SK-N-SH (cell line): ENCODE measurements around the gene ATP11A. TPM values are rescaled to one million over a fixed set of nuclear protein-coding genes. Genes with fewer than 3 reads are reported as not detected.

Source experiments
- CTCF ChIA-PET: fragments of 300-600, 350-600 bp; formaldehyde crosslinking; extraction: SDS; loops from one replicate; lab custom pipeline; 2021; lab: Yijun Ruan, JAX
- POLR2A ChIA-PET: fragments of 350-600 bp; sonication (Branson Sonifier 250); formaldehyde crosslinking; extraction: SDS; loops from one replicate; lab custom pipeline; 2020; ENCODE audit warnings: antibody characterized with exemption, inconsistent platforms; lab: Yijun Ruan, JAX
- DNase-seq: peaks from one replicate; pipeline ENCODE4 v3.0.0; 2012
- H2AFZ ChIP-seq: fragments of 200-600 bp; sonication (generic); 2 replicates; pipeline ENCODE4 v1.8.1; 2016; ENCODE audit warnings: antibody characterized with exemption, mild to moderate bottlenecking, low read depth
- H3F3A ChIP-seq: fragments of 200-600 bp; sonication (generic); replicated peaks from 2 replicates; pipeline ENCODE3; 2016; ENCODE audit warnings: antibody characterized with exemption, mild to moderate bottlenecking; ENCODE audit not compliant: insufficient read depth
- H3K27ac ChIP-seq, 2 experiments: fragments of 200-500 bp in 1 of 2; fragments of 200-600 bp in 1 of 2; sonication (Bioruptor generic) in 1 of 2; sonication (generic), shearing (Covaris generic) in 1 of 2; 2 replicates each; pipeline versions ENCODE4 v1.5.1 to v1.6.1; 2014 to 2016; ENCODE audit warnings: low read depth in 2 of 2, inconsistent platforms in 1 of 2, low read length in 1 of 2, mild to moderate bottlenecking in 1 of 2, mixed read lengths in 1 of 2
- H3K27me3 ChIP-seq: fragments of 200-600 bp; sonication (generic), shearing (Covaris generic); 2 replicates; pipeline ENCODE4 v1.6.1; 2016; ENCODE audit warnings: mixed run types; ENCODE audit not compliant: insufficient read depth
- H3K36me3 ChIP-seq, 2 experiments: fragments of 200-500 bp in 1 of 2; fragments of 200-600 bp in 1 of 2; sonication (Bioruptor generic) in 1 of 2; sonication (generic) in 1 of 2; replicated peaks in 1 of 2; 2 replicates each; pipeline versions ENCODE3 to v1.5.1; 2014 to 2016; ENCODE audit warnings: low read length in 1 of 2, mild to moderate bottlenecking in 1 of 2; ENCODE audit not compliant: insufficient read depth in 2 of 2, control insufficient read depth in 1 of 2
- H3K4me1 ChIP-seq, 2 experiments: fragments of 200-500 bp in 1 of 2; fragments of 200-600 bp in 1 of 2; sonication (Bioruptor generic) in 1 of 2; sonication (generic), shearing (Covaris generic) in 1 of 2; 2 replicates each; pipeline versions ENCODE4 v1.5.1 to v1.6.1; 2014 to 2016; ENCODE audit warnings: low read depth in 1 of 2, low read length in 1 of 2, mixed run types in 1 of 2; ENCODE audit not compliant: insufficient read depth in 2 of 2, control insufficient read depth in 1 of 2
- H3K4me2 ChIP-seq: fragments of 200-600 bp; sonication (generic), shearing (Covaris generic); 2 replicates; pipeline ENCODE4 v1.6.1; 2017; ENCODE audit warnings: mixed run types
- H3K4me3 ChIP-seq, 2 experiments: fragments of 200-500 bp in 1 of 2; fragments of 200-600 bp in 1 of 2; sonication (Bioruptor generic) in 1 of 2; sonication (generic), shearing (Covaris generic) in 1 of 2; 2 replicates each; pipeline versions ENCODE4 v1.5.1 to v1.8.1; 2014 to 2016; ENCODE audit warnings: low read depth in 2 of 2, inconsistent platforms in 1 of 2, low read length in 1 of 2, mild to moderate bottlenecking in 1 of 2, mixed read lengths in 1 of 2, moderate library complexity in 1 of 2
- H3K79me2 ChIP-seq: fragments of 200-600 bp; sonication (generic); 2 replicates; pipeline ENCODE4 v1.8.1; 2017; ENCODE audit warnings: mild to moderate bottlenecking; ENCODE audit not compliant: insufficient read depth
- H3K9ac ChIP-seq: fragments of 200-600 bp; sonication (generic); 2 replicates; pipeline ENCODE4 v1.6.1; 2017; ENCODE audit warnings: mixed run types
- H3K9me2 ChIP-seq: fragments of 200-600 bp; sonication (generic); 2 replicates; pipeline ENCODE4 v1.6.1; 2017; ENCODE audit warnings: mixed run types
- H3K9me3 ChIP-seq: fragments of 200-600 bp; sonication (generic); 2 replicates; pipeline ENCODE4 v1.6.1; 2017; ENCODE audit warnings: mixed run types, mild to moderate bottlenecking, moderate library complexity
- H4K20me1 ChIP-seq: fragments of 200-600 bp; sonication (generic); 2 replicates; pipeline ENCODE4 v1.6.1; 2017; ENCODE audit warnings: mild to moderate bottlenecking, mixed run types; ENCODE audit not compliant: insufficient read depth
- CHD2 ChIP-seq: fragments of 150-350 bp; IDR thresholded peaks from 2 replicates; pipeline ENCODE4 v1.6.1; 2018; ENCODE audit warnings: low read length; ENCODE audit not compliant: partially characterized antibody
- ELF1 ChIP-seq: IDR thresholded peaks from 2 replicates; pipeline ENCODE4 v1.4.0; 2012
- EP300 ChIP-seq, 2 experiments: IDR thresholded peaks; 2 replicates each; pipeline versions ENCODE4 v1.4.0 to v1.6.1; 2012; ENCODE audit warnings: borderline replicate concordance in 1 of 2, low read depth in 1 of 2, low read length in 1 of 2
- EZH2phosphoT487 ChIP-seq: fragments of 200-600 bp; sonication (generic); IDR thresholded peaks from 2 replicates; pipeline ENCODE4 v1.6.1; 2017; ENCODE audit warnings: low read depth, mixed run types, mild to moderate bottlenecking, antibody characterized with exemption, moderate library complexity, borderline replicate concordance
- FOXM1 ChIP-seq: IDR thresholded peaks from 2 replicates; pipeline ENCODE4 v1.4.0; 2012; ENCODE audit warnings: low read depth, mild to moderate bottlenecking
- GABPA ChIP-seq: IDR thresholded peaks from 2 replicates; pipeline ENCODE4 v1.4.0; 2012; ENCODE audit warnings: low read depth, mild to moderate bottlenecking
- GATA2 ChIP-seq: sonication (generic); formaldehyde crosslinking; IDR thresholded peaks from 2 replicates; pipeline ENCODE4 v1.5.0; 2020; ENCODE audit warnings: mild to moderate bottlenecking, missing genetic modification reagents
- JUND ChIP-seq: IDR thresholded peaks from 2 replicates; pipeline ENCODE4 v1.4.0; 2012
- MAX ChIP-seq: IDR thresholded peaks from 2 replicates; pipeline ENCODE4 v1.4.0; 2012; ENCODE audit warnings: low read depth
- MXI1 ChIP-seq: IDR thresholded peaks from 2 replicates; pipeline ENCODE4 v1.6.1; 2012; ENCODE audit warnings: mild to moderate bottlenecking, low read depth, low read length, improper control_type of control experiment
- NFIC ChIP-seq: IDR thresholded peaks from 2 replicates; pipeline ENCODE4 v1.4.0; 2012; ENCODE audit warnings: borderline replicate concordance
- NRF1 ChIP-seq: IDR thresholded peaks from 2 replicates; pipeline ENCODE4 v1.6.1; 2012; ENCODE audit warnings: low read depth, mild to moderate bottlenecking, low read length
- RAD21 ChIP-seq: IDR thresholded peaks from 2 replicates; pipeline ENCODE4 v1.6.1; 2012; ENCODE audit warnings: mild to moderate bottlenecking, low read length
- RCOR1 ChIP-seq: fragments of 150-350 bp; IDR thresholded peaks from 2 replicates; pipeline ENCODE4 v1.6.1; 2017; ENCODE audit warnings: antibody characterized with exemption, low read length
- SIN3A ChIP-seq: IDR thresholded peaks from 2 replicates; pipeline ENCODE4 v1.6.1; 2012; ENCODE audit warnings: low read depth, mild to moderate bottlenecking, low read length, moderate library complexity, borderline replicate concordance
- TAF1 ChIP-seq: IDR thresholded peaks from 2 replicates; pipeline ENCODE4 v1.6.1; 2012; ENCODE audit warnings: low read depth, mild to moderate bottlenecking, low read length, moderate library complexity, borderline replicate concordance
- TCF12 ChIP-seq: IDR thresholded peaks from 2 replicates; pipeline ENCODE4 v1.4.0; 2012
- USF1 ChIP-seq: IDR thresholded peaks from 2 replicates; pipeline ENCODE4 v1.4.0; 2012; ENCODE audit warnings: low read depth, borderline replicate concordance
- YY1 ChIP-seq: IDR thresholded peaks from 2 replicates; pipeline ENCODE4 v1.4.0; 2012; ENCODE audit warnings: low read depth, mild to moderate bottlenecking
- WGBS: methylation state at CpG from one replicate; pipeline ENCODE4 v1.1.6; 2017; ENCODE audit warnings: low lambda C conversion rate; 5-methylcytosine and 5-hydroxymethylcytosine counted together
- polyA plus RNA-seq, 3 experiments: library from polyadenylated mRNA; depleted of rRNA; stranded (reverse); fragments of >200 nt; gene quantifications; 2 replicates each; pipeline ENCODE4 v1.2.3, GENCODE V29; 2012
- TF ChIP-seq, protein P1 (sequence below): fragments of 150-350 bp; IDR thresholded peaks from 2 replicates; pipeline ENCODE4 v1.6.1; 2017; ENCODE audit warnings: antibody characterized with exemption, low read length, low read depth, borderline replicate concordance

ATP11A gene
- polyA plus RNA-seq, 1 of the 3 experiments (the other 2 are of a cell fraction) = 4.1 TPM

GRCh38 chr13:112686987-112687386 is 2.9 kb upstream of the ATP11A start:
- TF ChIP-seq TAF1 (no peak), FOXM1 (no peak), GATA2 (CRISPR knock-in tag) (no peak), EP300 (IDR thresholded peaks at IDR 0.05; ENCODE audit: borderline replicate concordance in 1 of 2, low read depth in 1 of 2, low read length in 1 of 2) (no peak), ELF1 (no peak), GABPA (no peak), RCOR1 (no peak), SIN3A (no peak), TCF12 (no peak), EZH2phosphoT487 (no peak), USF1 (no peak), NRF1 (no peak), NFIC (no peak), JUND (no peak)
- TF ChIP-seq, protein P1, sequence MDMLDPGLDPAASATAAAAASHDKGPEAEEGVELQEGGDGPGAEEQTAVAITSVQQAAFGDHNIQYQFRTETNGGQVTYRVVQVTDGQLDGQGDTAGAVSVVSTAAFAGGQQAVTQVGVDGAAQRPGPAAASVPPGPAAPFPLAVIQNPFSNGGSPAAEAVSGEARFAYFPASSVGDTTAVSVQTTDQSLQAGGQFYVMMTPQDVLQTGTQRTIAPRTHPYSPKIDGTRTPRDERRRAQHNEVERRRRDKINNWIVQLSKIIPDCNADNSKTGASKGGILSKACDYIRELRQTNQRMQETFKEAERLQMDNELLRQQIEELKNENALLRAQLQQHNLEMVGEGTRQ = no peak
- Histone ChIP-seq H3K9ac (no peak overlapping the region), H3K9me3 (no peaks in the 10 kb centered on the region), H3K79me2 (peaks cover 12% of the 10 kb centered on the region; the same call in 1 of the 2 replicates), H3K27ac (no peak overlapping the region), H3K4me1 (peaks cover 0 to 16% of the 10 kb centered on the region in 2 experiments; a peak in 2 of 4 replicates), H3K4me2 (no peak overlapping the region), H3K36me3 (no peaks in the 10 kb centered on the region), H4K20me1 (no peaks in the 10 kb centered on the region), H2AFZ (no peak overlapping the region), H3F3A (no peaks in the 10 kb centered on the region), H3K4me3 (no peak overlapping the region), H3K9me2 (no peaks in the 10 kb centered on the region), H3K27me3 (no peaks in the 10 kb centered on the region)
- no peak for DNase-seq
- ChIA-PET POLR2A (no interaction called here), CTCF (no interaction called here)
- WGBS = 83% methylated on average over 9 of the region's 9 CpGs

DNA sequence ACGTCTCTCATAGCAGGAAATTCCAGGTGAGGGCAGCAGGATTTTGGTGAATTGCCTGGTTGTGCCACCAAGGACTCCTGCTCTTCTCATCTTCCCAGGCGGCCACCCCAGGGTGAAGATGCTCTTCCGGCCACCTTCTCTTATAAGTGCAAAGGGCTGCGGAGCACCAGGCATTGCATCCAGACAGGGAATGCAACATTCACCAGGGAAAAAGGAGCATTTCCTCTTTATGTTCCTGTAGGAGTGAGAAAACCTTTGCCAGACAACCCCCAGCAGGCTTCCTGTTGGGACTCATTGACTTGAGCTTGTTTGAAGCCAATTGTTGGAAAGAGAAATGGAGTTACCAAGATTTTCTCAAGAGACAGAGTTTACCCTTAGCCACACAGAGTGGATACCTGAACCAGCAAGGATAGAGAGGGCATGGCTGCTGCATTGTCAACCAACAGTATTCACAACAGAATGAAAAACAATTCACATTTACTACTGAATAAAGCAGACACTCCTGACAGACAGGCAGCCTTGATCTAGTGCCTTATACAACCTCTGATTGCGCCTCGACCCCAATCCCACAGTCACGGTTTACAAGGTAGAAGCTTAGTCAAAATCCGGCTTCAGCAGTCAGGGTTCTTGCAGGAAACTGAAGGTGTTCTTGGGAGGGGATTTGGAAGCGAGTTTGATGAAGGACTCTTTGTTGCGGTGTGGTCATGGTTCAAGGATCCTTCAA is 1.8 kb upstream of the ATP11A start:
- H3K9me3 ChIP-seq = no peaks in the 10 kb centered on the region
- no peak for DNase-seq
- no peak overlapping the region for H2AFZ ChIP-seq
- H3K27ac ChIP-seq = no peak overlapping the region
- TF ChIP-seq JUND (no peak), CHD2 (no peak), MXI1 (no peak), TAF1 (no peak), MAX (no peak), RAD21 (no peak), YY1 (no peak), SIN3A (no peak)
- H3K4me3 ChIP-seq = no peak overlapping the region
- no peak overlapping the region for H3K4me2 ChIP-seq
- H3K79me2 ChIP-seq = peaks cover 18% of the 10 kb centered on the region; the same call in 1 of the 2 replicates
- no peak overlapping the region for H3K9ac ChIP-seq
- H3K9me2 ChIP-seq = no peaks in the 10 kb centered on the region
- ChIA-PET CTCF (no interaction called here), POLR2A (no interaction called here)
- no peaks in the 10 kb centered on the region for H3K36me3 ChIP-seq
- WGBS = 91% methylated on average over 9 of the region's 10 CpGs
- H4K20me1 ChIP-seq = no peaks in the 10 kb centered on the region
- no peaks in the 10 kb centered on the region for H3K27me3 ChIP-seq
- H3K4me1 ChIP-seq = peaks cover 0 to 24% of the 10 kb centered on the region in 2 experiments; a peak in 3 of 4 replicates
- no peaks in the 10 kb centered on the region for H3F3A ChIP-seq
